H9 (cell line): ENCODE results near the gene SPDYE1. TPM values are rescaled to one million over a fixed set of nuclear protein-coding genes. Genes with fewer than 3 reads are reported as not detected.
"Not testable (repeated sequence)": the region's sequence is repeated elsewhere in the genome, so short reads cannot be mapped to it uniquely, and the experiment has no call there.

Experiments
- DNase-seq: peaks from one replicate; pipeline ENCODE4 v3.0.0-alpha.2; 2017
- H2AFZ ChIP-seq: one replicate; pipeline ENCODE4 v1.6.1; 2013; ENCODE audit warnings: mild to moderate bottlenecking, low read length, control low read depth, moderate library complexity
- H2AK5ac ChIP-seq: 2 replicates; pipeline ENCODE4 v1.6.1; 2013; ENCODE audit warnings: low read length, control low read depth, mixed read lengths; ENCODE audit not compliant: insufficient read length
- H2BK120ac ChIP-seq: one replicate; pipeline ENCODE4 v1.6.1; 2013; ENCODE audit warnings: low read depth, mild to moderate bottlenecking, low read length, control low read depth, inconsistent platforms; ENCODE audit not compliant: poor library complexity, severe bottlenecking
- H2BK12ac ChIP-seq: 2 replicates; pipeline ENCODE4 v1.6.1; 2013; ENCODE audit warnings: low read length, control low read depth, mixed read lengths, low read depth; ENCODE audit not compliant: insufficient read length
- H2BK15ac ChIP-seq: 2 replicates; pipeline ENCODE4 v1.6.1; 2013; ENCODE audit warnings: low read depth, low read length, control low read depth
- H2BK20ac ChIP-seq: one replicate; pipeline ENCODE4 v1.6.1; 2013; ENCODE audit warnings: low read depth, mild to moderate bottlenecking, low read length, control low read depth, inconsistent platforms; ENCODE audit not compliant: poor library complexity, severe bottlenecking
- H2BK5ac ChIP-seq: 2 replicates; pipeline ENCODE4 v1.6.1; 2013; ENCODE audit warnings: low read length, control low read depth, mixed read lengths; ENCODE audit not compliant: insufficient read length
- H3K14ac ChIP-seq: 2 replicates; pipeline ENCODE4 v1.6.1; 2013; ENCODE audit warnings: low read length, control low read depth; ENCODE audit not compliant: insufficient read depth
- H3K18ac ChIP-seq: 2 replicates; pipeline ENCODE4 v1.6.1; 2013; ENCODE audit warnings: low read depth, mild to moderate bottlenecking, mixed read lengths, low read length, control low read depth; ENCODE audit not compliant: insufficient read length
- H3K23ac ChIP-seq: 2 replicates; pipeline ENCODE4 v1.6.1; 2013; ENCODE audit warnings: low read length, control low read depth, mixed read lengths, low read depth; ENCODE audit not compliant: insufficient read length
- H3K23me2 ChIP-seq: 2 replicates; pipeline ENCODE4 v1.6.1; 2013; ENCODE audit warnings: low read depth, mild to moderate bottlenecking, mixed read lengths, low read length, control low read depth; ENCODE audit not compliant: insufficient read length, poor library complexity, severe bottlenecking
- H3K27ac ChIP-seq: 2 replicates; pipeline ENCODE4 v1.5.1; 2013; ENCODE audit warnings: low read length, control low read depth, mixed read lengths, low read depth; ENCODE audit not compliant: insufficient read length
- H3K27me3 ChIP-seq: 2 replicates; pipeline ENCODE4 v1.6.1; 2013; ENCODE audit warnings: low read length, control low read depth, inconsistent platforms; ENCODE audit not compliant: insufficient read depth
- H3K4ac ChIP-seq: 2 replicates; pipeline ENCODE4 v1.6.1; 2013; ENCODE audit warnings: low read depth, mild to moderate bottlenecking, control low read depth, inconsistent platforms, low read length, moderate library complexity
- H3K4me1 ChIP-seq: 2 replicates; pipeline ENCODE4 v1.6.1; 2013; ENCODE audit warnings: low read length, control low read depth, inconsistent platforms; ENCODE audit not compliant: insufficient read depth
- H3K4me2 ChIP-seq: 2 replicates; pipeline ENCODE4 v1.6.1; 2013; ENCODE audit warnings: low read length, control low read depth, mixed read lengths; ENCODE audit not compliant: insufficient read length, insufficient read depth
- H3K56ac ChIP-seq: 2 replicates; pipeline ENCODE4 v1.6.1; 2013; ENCODE audit warnings: low read depth, mild to moderate bottlenecking, mixed read lengths, low read length, control low read depth; ENCODE audit not compliant: insufficient read length
- H3K79me1 ChIP-seq: 2 replicates; pipeline ENCODE4 v1.6.1; 2013; ENCODE audit warnings: low read depth, mild to moderate bottlenecking, moderate library complexity, low read length, control low read depth, inconsistent platforms; ENCODE audit not compliant: insufficient read depth, poor library complexity, severe bottlenecking
- H3K79me2 ChIP-seq: 2 replicates; pipeline ENCODE4 v1.6.1; 2013; ENCODE audit warnings: low read length, control low read depth, inconsistent platforms; ENCODE audit not compliant: insufficient read depth
- H3K9ac ChIP-seq: 2 replicates; pipeline ENCODE4 v1.6.1; 2013; ENCODE audit warnings: low read length, control low read depth, mixed read lengths; ENCODE audit not compliant: insufficient read length; ENCODE audit errors: extremely low read depth
- H3K9me3 ChIP-seq: one replicate; pipeline ENCODE4 v1.6.1; 2013; ENCODE audit warnings: low read depth, low read length, inconsistent platforms; ENCODE audit not compliant: control insufficient read depth
- H3T11ph ChIP-seq: one replicate; pipeline ENCODE4 v1.6.1; 2013; ENCODE audit warnings: mild to moderate bottlenecking, low read length, control low read depth, inconsistent platforms
- H4K20me1 ChIP-seq: one replicate; pipeline ENCODE4 v1.6.1; 2013; ENCODE audit not compliant: control insufficient read depth, insufficient read length, insufficient read depth
- H4K5ac ChIP-seq: 2 replicates; pipeline ENCODE4 v1.6.1; 2013; ENCODE audit warnings: low read depth, mild to moderate bottlenecking, mixed read lengths, low read length, control low read depth; ENCODE audit not compliant: insufficient read length
- H4K8ac ChIP-seq: replicated peaks from 2 replicates; pipeline ENCODE4 v1.6.1; 2013; ENCODE audit warnings: low read length, control low read depth, mixed read lengths, low read depth; ENCODE audit not compliant: insufficient read length
- H4K91ac ChIP-seq: 2 replicates; pipeline ENCODE4 v1.6.1; 2013; ENCODE audit warnings: low read depth, mild to moderate bottlenecking, moderate library complexity, mixed read lengths, low read length, control low read depth; ENCODE audit not compliant: insufficient read length
- H3K27ac Mint-ChIP-seq, 3 experiments: 2 replicates in 2 of 3; 3 replicates in 1 of 3; pipeline ENCODE4 v1.8.0; 2020 to 2021; ENCODE audit warnings: mixed read lengths in 3 of 3, mild to moderate bottlenecking in 1 of 3, moderate library complexity in 1 of 3
- H3K27me3 Mint-ChIP-seq: 2 replicates; pipeline ENCODE4 v1.8.0; 2021; ENCODE audit warnings: low read depth, mild to moderate bottlenecking, moderate library complexity, mixed read lengths
- H3K36me3 Mint-ChIP-seq, 3 experiments: 2 replicates in 2 of 3; 3 replicates in 1 of 3; pipeline ENCODE4 v1.8.0; 2020 to 2021; ENCODE audit warnings: low read depth in 3 of 3, mixed read lengths in 3 of 3; ENCODE audit not compliant: insufficient read depth in 1 of 3
- H3K4me1 Mint-ChIP-seq, 2 experiments: 2 replicates each; pipeline ENCODE4 v1.8.0; 2020; ENCODE audit warnings: mixed read lengths in 2 of 2
- H3K4me3 Mint-ChIP-seq, 2 experiments: 2 replicates in 1 of 2; 3 replicates in 1 of 2; pipeline ENCODE4 v1.8.0; 2020 to 2021; ENCODE audit warnings: mild to moderate bottlenecking in 2 of 2, mixed read lengths in 2 of 2, moderate library complexity in 1 of 2
- H3K9me3 Mint-ChIP-seq, 2 experiments: 2 replicates in 1 of 2; 3 replicates in 1 of 2; pipeline ENCODE4 v1.8.0; 2020; ENCODE audit warnings: mild to moderate bottlenecking in 2 of 2, mixed read lengths in 2 of 2, moderate library complexity in 1 of 2
- WGBS: extraction: QIAGEN DNeasy Blood & Tissue Kit; methylation state at CpG from one replicate; pipeline ENCODE4 v1.1.7; 2013; ENCODE audit warnings: missing lambda C conversion rate, low lambda C conversion rate, mixed read lengths; ENCODE audit not compliant: insufficient read length; ENCODE audit errors: extremely low coverage; 5-methylcytosine and 5-hydroxymethylcytosine counted together
- total RNA-seq: library from RNA; stranded (reverse); gene quantifications from 2 replicates; pipeline ENCODE4 v1.2.1, GENCODE V29; 2021

SPDYE1 gene
- total RNA-seq, 1 experiment from 2014 or later: not detected

DNA sequence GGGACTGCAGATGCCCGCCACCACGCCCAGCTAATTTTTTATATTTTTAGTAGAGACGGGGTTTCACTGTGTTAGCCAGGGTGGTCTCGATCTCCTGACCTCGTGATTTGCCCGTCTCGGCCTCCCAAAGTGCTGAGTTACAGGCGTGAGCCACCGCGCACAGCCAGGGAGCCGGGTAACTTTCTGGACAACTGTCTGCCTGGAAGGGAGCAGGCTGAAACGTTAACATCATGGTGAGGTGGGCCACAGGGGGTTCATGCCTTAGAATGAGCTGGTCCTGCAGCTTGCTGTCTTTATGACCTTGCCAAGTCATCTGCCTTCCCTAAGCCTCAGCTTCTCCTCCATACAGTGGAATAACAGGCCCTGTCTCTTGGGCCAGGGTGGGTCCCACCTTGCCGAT, 33.6 kb downstream of the SPDYE1 start:
- H3K56ac ChIP-seq, H3K23me2 ChIP-seq, H3K27me3 Mint-ChIP-seq, H2AFZ ChIP-seq, H2BK5ac ChIP-seq, H4K8ac ChIP-seq, DNase-seq, H3K36me3 Mint-ChIP-seq, H3T11ph ChIP-seq, H3K18ac ChIP-seq, H3K23ac ChIP-seq, H4K5ac ChIP-seq, H3K9ac ChIP-seq, H3K79me2 ChIP-seq, H2BK20ac ChIP-seq, H3K27me3 ChIP-seq, H3K27ac ChIP-seq, H3K9me3 Mint-ChIP-seq, H3K4me1 ChIP-seq, H3K27ac Mint-ChIP-seq, H3K4me3 Mint-ChIP-seq, H2BK120ac ChIP-seq, H2AK5ac ChIP-seq, H3K4me2 ChIP-seq, H3K4ac ChIP-seq, H4K91ac ChIP-seq, H3K14ac ChIP-seq, H2BK12ac ChIP-seq, H2BK15ac ChIP-seq, H4K20me1 ChIP-seq, H3K79me1 ChIP-seq, H3K9me3 ChIP-seq, H3K4me1 Mint-ChIP-seq: not testable (repeated sequence)
- no CpG with 5 or more reads among the region's 13 CpGs for WGBS

DNA sequence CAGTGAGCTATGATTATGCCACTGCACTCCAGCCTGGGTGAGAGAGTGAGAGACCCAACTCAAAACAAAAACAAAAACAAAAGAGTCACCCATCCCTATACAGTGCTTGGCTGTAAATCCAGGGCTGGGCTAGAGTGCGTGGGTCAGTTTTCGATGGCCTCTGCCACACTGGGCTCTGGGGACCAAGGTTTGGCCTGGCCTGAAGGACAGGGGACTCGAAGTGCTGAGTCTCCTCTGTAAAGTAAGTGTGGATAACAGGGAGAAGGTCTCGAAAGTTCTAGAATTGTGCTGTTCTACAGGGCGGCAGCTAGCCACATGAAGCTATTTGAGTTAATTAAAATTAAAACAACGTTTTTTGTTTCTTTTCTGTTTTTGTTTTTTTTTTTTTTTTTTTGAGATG, 34.3 kb downstream of the SPDYE1 start:
- H3K23ac ChIP-seq, H3K79me1 ChIP-seq, H3K27ac Mint-ChIP-seq, H2BK120ac ChIP-seq, H3K4me3 Mint-ChIP-seq, H3K9ac ChIP-seq, H3K18ac ChIP-seq, H2BK15ac ChIP-seq, H4K91ac ChIP-seq, H3K79me2 ChIP-seq, H4K20me1 ChIP-seq, H3K9me3 Mint-ChIP-seq, H2BK5ac ChIP-seq, H2BK20ac ChIP-seq, H3K27me3 Mint-ChIP-seq, H3K9me3 ChIP-seq, DNase-seq, H4K5ac ChIP-seq, H3K4ac ChIP-seq, H3K14ac ChIP-seq, H4K8ac ChIP-seq, H3K27me3 ChIP-seq, H2BK12ac ChIP-seq, H3K56ac ChIP-seq, H3K23me2 ChIP-seq, H3K4me1 ChIP-seq, H3K4me2 ChIP-seq, H3K27ac ChIP-seq, H3K4me1 Mint-ChIP-seq, H3K36me3 Mint-ChIP-seq, H2AK5ac ChIP-seq, H2AFZ ChIP-seq, H3T11ph ChIP-seq: not testable (repeated sequence)
- no CpG with 5 or more reads among the region's 6 CpGs for WGBS
